GM04504 (cell line): ENCODE results near the gene ZSWIM3.
"Not testable (repeated sequence)": the region's sequence is repeated elsewhere in the genome, so short reads cannot be mapped to it uniquely, and the experiment has no call there.

Source experiments
- DNase-seq: peaks from one replicate; pipeline ENCODE4 v3.0.0-alpha.2; 2012; ENCODE audit warnings: low read depth

Gene ZSWIM3

GRCh38 chr20:45857114-45857881 lies at the start of gene ZSWIM3, which contains the start of gene ACOT8:
ZSWIM3 (plus strand) TSS chr20:45857614; CDS start chr20:45857826, 212 bp downstream.
ACOT8 (minus strand) TSS chr20:45857392; CDS start chr20:45857315, 77 bp downstream.
- peak; percentile 100 for DNase-seq

- DNase-seq: no peak
Observed at GRCh38 chr20:45810191-45810970, 47.0 kb upstream of the ZSWIM3 start.

- DNase-seq: peak; percentile 100
Observed at GRCh38 chr20:45812157-45813005, 45.0 kb upstream of the ZSWIM3 start, which contains the start of gene UBE2C. UBE2C (plus strand) TSS chr20:45812644; CDS start chr20:45812696, 52 bp downstream.

GRCh38 chr20:45813006-45813340 lies 44.4 kb upstream of the ZSWIM3 start:
- DNase-seq: no peak

- no peak for DNase-seq
Observed at GRCh38 chr20:45813489-45813888, 43.9 kb upstream of the ZSWIM3 start.

GRCh38 chr20:45814314-45814713 lies 43.1 kb upstream of the ZSWIM3 start:
- DNase-seq: no peak

GRCh38 chr20:45816951-45817350 lies 40.5 kb upstream of the ZSWIM3 start:
- no peak for DNase-seq

- no peak for DNase-seq
Observed at GRCh38 chr20:45817376-45818194, 39.8 kb upstream of the ZSWIM3 start.

- DNase-seq: no peak
Observed at GRCh38 chr20:45818239-45818638, 39.2 kb upstream of the ZSWIM3 start.

GRCh38 chr20:45819466-45819865 lies 37.9 kb upstream of the ZSWIM3 start:
- DNase-seq: no peak

GRCh38 chr20:45821947-45822346 lies 35.5 kb upstream of the ZSWIM3 start:
- no peak for DNase-seq

GRCh38 chr20:45822857-45823256 lies 34.6 kb upstream of the ZSWIM3 start:
- DNase-seq: no peak

- no peak for DNase-seq
Observed at GRCh38 chr20:45823949-45824835, 33.2 kb upstream of the ZSWIM3 start.

- DNase-seq: no peak
Observed at GRCh38 chr20:45826381-45827019, 30.9 kb upstream of the ZSWIM3 start.

- no peak for DNase-seq
Observed at GRCh38 chr20:45827030-45827652, 30.3 kb upstream of the ZSWIM3 start, which contains the start of gene TNNC2. TNNC2 (minus strand) TSS chr20:45827312; CDS start chr20:45827248, 64 bp downstream.

- DNase-seq: no peak
Observed at GRCh38 chr20:45827712-45828111, 29.7 kb upstream of the ZSWIM3 start.

GRCh38 chr20:45828589-45828988 lies 28.8 kb upstream of the ZSWIM3 start:
- DNase-seq: no peak

GRCh38 chr20:45829673-45830106 lies 27.7 kb upstream of the ZSWIM3 start:
- DNase-seq: not testable (repeated sequence)

- no peak for DNase-seq
Observed at GRCh38 chr20:45832619-45833018, 24.8 kb upstream of the ZSWIM3 start.
